Activated CD8-positive, alpha-beta memory T cell treated with anti-CD3 and anti-CD28 coated beads for 4 hours (primary cell): ENCODE measurements around the gene SS18L1.
A peak's percentile ranks its signal among the peaks of the same experiment; 100 is the strongest.
"Not testable (repeated sequence)": the region's sequence is repeated elsewhere in the genome, so short reads cannot be mapped to it uniquely, and the experiment has no call there.

Source experiments
- DNase-seq, 2 donors: peaks; one replicate each; pipeline ENCODE4 v3.0.0-alpha.2; 2020; ENCODE audit warnings: low read depth in 2 of 2

The SS18L1 gene

DNA sequence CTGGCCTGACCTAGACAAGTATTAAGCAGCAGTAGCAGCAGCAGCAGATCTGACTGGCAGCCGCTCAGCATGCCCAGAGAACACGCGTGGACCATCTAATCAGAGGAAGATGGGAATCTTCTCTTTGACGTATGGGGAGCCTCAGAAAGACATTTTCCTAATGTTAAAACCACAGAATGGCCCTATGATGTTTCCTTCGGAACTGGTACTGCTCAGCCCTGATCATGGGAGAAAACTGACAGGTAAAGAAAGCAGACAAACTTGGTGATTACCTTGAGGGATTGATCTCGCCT is 6.5 kb upstream of the SS18L1 start:
- DNase-seq, result no peak

DNA sequence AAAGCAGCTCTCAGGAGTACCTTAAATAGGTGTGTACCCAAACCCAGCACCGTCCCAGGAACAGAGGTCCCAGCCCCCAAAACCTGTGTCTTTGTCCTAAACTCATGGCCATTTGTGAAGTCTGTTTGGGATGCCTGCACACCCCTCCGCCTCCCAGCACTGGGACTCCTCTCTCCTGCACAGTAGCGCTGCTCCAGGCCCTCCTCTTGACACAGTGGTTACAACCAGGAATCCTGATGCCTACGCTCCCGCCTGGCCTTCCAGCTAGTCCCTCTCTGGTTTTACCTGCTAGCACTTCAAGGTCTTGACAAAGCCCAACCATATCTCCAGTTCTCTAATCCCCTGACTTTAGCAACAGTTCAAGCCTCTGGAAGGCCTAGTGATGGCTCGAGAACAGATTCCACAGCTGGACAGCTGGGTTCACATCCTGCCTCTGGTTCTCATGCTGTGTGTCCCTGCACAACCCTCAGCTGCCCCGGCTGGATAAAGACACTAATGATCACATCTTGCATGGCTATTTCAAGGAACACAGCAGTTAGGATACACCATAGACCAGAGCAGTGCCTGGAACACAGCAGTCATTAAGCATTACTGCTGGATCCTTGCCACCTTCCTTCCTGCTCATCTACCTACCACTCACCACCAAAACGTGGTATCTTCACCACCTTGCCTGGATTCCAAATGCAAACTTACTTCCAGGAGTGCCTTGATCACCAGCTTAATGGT is 5.9 kb upstream of the SS18L1 start:
- DNase-seq, result no peak

DNA sequence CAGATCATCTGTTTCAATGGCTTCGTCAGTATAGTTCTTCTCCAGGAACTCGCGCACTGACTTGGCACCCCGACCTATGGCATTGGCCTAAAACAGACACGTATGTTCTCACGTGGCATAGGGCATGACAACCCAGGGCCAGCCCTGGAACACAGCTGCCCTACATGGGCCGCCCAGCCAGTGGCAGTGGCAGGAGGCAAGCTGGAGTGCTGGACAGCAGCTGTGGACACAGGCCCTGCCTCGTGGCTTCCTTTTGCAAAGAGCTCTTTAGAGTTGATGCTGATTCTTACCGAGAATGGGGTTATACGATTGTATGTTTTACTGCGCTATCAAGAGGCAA is 5.4 kb upstream of the SS18L1 start:
- no peak for DNase-seq

GRCh38 chr20:62138912-62139311 is 4.7 kb upstream of the SS18L1 start:
- DNase-seq, result no peak

GRCh38 chr20:62139636-62140035 is 3.9 kb upstream of the SS18L1 start:
- DNase-seq, result no peak

DNA sequence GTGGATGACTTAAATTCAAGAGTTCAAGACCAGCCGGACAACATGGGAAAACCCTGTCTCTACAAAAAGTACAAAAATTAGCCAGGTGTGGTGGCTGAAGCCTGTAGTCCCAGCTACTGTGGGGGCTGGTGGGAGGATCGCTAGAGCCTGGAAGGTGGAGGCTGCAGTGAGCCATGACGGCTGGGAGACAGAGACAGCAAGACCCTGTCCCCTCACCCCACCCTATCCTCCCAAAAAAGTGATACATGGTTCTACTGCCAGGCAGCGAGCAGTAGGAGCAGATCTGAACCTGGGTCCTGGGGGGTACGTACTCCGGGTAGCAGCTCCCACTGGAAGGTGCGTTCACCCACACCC is 2.5 kb upstream of the SS18L1 start:
- DNase-seq, result no peak

DNA sequence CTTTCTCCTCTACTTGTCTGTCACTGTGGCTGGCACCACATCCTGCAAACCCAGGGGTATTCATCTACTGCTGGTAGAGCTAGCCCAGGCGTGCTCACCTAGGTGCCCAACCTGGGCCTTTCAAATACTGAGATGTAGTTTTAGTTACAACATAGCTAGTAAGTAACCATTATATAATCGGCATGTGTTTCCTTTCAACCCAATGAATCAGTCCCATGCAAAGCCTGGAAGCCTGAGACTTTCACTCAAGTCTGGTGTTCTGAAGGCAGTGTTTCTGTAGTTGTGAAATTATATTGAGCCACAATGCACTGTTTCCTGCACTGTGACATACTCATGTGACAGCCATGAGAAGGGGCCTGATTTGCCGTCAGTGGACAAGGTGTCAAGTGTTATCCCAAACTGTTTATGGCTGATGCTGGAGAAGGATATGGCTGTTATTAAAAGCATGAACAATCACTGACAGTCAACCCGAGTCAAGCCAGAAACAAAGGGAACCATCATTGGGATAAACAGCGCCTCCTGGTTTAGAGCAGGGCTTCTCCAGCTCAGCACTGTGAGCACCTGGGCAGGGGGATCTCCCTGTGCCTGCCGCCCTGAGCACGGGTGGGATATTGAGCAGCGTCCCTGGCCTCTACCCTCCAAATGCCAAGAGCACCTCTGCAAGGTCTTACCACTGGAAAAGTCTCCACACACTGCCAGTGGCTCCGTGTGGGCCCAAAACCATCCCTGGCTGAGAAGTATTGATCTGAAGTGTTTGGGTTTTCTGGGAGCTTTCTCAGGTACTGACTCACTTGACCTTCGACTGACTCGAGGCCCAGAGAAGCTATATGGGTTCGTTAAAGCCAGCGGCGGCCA is 1.9 kb upstream of the SS18L1 start:
- no peak for DNase-seq

DNA sequence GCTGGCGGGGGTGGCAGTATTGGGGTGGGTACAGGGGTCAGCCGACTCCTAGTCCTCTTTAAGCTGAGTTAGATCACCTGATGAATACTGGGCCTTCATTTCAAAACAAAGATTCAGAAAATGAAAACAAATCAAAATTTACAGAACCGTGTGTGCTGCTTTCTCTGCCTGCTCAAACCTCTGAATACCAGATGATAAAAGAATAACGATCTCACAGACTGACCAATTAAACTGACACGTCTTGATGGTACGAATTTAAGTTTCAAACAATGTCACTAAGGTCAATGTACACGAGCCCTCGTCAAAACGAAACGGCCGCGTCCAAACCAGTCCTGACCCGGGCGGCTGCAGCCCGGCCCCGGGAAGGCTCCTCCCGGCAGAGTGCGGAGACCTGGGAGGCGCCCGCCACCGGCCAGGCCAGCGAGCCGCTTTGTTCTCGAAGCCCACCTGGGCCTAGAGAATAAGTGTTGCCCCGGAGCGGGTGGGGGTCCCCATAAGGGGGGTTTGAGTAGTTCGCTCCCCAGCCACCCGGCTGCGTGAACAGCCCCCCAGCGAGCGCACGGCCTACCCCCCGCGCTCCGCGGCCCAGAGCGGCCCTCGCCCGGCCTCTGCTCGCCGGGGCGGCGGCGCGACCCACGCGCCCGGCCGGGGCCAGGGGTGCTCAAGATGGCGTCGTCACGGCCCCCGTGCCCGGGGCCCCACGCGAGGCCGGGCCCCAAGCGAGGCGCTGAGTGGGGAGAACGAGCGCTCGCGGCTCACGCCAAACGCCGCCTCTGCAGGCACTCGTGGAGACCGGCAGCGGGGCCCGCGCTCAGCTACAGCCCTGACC is 1.1 kb upstream of the SS18L1 start:
- DNase-seq, result no peak

DNA sequence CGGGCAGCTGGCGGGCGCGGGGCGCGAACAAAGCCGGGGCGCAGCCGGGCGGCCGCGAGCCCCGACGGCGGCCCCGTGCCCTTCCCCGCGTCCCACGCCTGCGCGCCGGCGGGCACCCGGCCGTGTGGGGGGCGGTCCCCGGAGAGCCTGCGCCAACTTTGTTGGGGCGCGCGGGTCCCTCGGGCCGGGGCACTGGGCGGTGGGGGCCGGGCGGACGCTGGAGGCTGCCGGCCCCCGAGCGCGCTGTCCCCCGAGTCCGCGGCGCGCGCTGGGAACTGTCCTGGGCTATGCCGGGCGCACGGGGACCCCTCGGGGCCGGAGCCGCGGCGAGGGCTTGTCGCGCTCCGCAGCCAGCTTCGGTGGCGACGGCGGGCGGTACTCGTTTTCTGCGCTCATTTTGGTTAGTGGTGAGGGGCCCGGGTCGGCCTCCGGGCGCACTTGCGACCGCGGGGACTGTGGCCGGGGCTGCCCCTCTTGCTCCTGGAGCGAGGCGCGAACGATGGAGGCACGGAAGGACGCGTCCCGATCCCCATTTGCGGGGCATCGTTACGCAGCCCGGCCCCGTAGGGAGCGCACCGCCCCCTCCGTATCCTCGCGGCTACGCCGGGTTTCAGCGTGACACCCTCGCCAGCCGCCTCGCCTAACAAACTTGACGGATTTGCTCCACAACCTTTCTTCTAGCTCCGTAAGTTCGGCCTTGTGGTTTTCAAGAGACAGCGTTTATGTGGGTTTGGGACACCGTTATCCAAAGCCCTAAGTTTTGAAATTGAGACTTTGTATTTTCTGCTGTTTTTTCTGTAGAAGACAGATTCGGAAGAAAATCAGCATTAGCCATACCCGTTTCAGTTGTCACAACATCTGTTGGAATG is 622 bp downstream of the SS18L1 start:
- peak in 1 of 2 donors; percentile 32 for DNase-seq

- DNase-seq, result no peak
Observed at GRCh38 chr20:62145688-62146018, 2.1 kb downstream of the SS18L1 start.

DNA sequence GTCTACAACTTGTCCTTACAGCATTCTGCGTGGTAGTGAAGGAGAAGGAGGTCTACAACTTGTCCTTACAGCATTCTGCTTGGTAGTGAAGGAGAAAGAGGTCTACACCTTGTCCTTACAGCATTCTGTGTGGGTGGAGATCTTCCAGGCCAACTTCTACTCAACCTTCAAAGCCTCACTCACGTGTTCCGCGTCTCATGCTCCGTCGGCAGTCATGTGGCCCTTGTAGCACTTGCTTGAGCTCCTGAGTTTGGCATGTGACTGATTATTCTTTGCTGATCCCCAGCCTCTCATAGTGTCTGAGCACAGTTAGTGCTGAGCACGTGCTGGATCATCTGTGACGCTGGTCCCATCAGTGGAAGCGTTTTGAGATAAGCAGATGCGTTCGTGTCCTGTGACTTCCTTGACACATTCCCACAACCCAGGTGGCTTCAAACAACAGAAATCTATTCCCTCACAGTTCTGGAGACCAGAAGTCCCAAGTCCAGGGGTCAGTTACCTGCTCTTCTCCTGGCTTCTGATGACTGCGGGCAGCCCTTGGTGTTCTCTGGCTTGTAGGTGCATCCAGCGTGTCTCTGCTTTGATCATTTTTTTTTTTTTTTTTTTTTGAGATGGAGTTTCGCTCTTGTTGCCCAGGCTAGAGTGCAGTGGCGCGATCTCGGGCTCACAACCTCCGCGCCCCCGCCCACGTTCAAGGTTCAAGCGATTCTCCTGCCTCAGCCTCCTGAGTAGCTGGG is 2.6 kb downstream of the SS18L1 start:
- no peak for DNase-seq

DNA sequence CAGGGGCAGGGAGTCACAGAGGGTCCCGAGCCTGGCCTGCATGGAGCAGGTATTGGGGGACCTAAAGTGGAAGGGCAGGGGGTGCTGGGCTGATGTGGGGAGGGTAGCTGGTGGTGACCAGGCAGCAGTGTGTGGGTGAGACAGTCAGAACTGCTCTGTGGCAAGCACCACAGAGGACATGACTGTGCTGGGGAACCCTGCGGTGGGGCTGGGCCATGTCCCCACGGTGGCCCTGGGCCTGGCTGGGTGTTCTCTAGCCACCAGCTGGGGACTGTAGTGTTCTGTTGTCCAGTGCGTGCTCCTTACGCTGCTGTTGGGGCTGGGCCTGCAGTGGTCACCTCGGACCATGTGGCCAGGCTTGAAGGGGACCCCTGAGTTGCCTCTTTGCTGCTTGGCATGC is 3.6 kb downstream of the SS18L1 start:
- no peak for DNase-seq

GRCh38 chr20:62147528-62147927 is 4.0 kb downstream of the SS18L1 start:
- no peak for DNase-seq

DNA sequence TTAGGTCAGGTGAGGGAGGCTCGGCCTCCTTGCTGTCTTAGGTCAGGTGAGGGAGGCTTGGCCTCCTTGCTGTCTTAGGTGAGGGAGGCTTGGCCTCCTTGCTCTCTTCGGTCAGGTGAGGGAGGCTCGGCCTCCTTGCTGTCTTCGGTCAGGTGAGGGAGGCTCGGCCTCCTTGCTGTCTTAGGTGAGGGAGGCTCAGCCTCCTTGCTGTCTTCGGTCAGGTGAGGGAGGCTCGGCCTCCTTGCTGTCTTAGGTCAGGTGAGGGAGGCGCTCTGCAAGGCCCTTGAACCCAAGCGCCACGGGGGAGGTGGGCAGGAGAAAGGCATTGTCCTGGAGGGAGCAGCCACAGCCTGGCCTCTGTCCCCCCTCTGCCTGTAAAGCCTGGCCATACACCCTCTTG is 4.8 kb downstream of the SS18L1 start:
- not testable (repeated sequence) for DNase-seq

GRCh38 chr20:62148908-62149314 is 5.3 kb downstream of the SS18L1 start:
- DNase-seq, result no peak

DNA sequence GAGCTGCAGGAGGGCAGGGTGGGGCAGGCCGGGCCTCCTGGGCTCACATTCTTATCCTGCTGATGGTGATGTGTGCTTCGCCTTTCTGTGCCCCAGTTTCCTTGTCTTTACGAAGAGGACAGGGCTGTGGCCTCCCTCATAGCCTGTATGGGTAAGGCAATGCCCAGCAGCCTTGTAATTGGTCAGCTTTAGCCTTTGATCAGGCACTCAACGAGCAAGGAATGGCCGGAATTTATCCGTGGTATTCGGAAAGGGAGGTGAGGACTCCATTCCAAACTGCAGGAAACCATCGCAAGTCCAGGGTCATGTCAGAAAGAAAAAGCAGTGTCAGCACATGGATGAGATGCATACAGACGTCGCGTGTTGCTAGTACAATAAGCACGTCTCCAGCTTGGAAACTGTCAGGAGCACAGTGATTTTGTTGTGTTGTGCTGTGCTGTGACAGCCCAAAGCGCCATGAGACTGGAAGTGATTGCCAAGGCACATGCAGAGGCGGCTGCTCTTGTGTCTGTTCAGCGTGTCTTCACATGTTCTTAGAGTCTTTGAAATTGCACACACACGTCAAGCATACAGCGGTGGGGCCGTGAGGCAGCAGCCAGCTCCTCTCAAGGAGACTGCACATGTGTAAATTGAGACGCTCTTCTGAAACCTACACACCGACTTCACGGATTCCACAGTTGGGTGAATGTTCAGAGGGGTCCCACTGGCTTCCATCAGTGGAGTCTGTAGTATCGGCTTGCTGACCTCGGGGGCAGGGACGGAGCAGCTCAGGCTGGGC is 6.2 kb downstream of the SS18L1 start:
- DNase-seq, result no peak

DNA sequence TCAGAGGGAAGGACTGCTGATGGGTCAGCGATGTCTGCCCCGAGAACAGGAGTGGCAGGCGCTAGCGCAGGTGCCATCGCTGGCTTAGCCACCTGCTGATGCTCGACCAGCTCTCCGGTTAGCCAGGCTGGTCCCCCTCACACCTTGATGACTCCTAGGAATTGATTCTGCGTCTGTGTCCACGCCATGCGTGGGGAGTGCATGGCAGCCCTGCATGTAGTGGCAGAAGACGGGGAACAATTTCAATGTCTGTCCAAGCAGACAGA is 6.7 kb downstream of the SS18L1 start:
- DNase-seq, result no peak

DNA sequence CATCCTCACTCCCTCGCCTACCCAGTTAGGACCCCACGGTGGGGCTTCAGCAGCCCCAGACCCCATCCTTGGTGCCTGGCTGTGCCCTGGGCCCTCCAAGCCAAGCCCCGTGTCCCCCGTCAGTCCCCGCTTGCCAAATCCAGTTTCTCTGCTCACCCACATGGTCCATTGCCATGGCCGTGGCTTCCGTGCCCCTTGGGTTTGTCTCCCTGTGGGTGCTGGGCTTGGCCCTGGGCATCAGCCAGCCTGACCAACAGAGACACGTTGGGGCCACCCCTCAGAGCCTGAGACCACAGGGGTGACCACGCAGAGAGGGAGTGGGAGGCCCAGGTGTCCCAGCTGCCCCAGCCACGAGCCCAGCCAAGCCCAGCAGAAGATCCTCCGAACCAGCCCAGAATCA is 7.7 kb downstream of the SS18L1 start:
- no peak for DNase-seq

GRCh38 chr20:62151835-62152364 is 8.3 kb downstream of the SS18L1 start:
- no peak for DNase-seq

GRCh38 chr20:62155428-62156253 is 12.1 kb downstream of the SS18L1 start:
- DNase-seq, result no peak
